Large intestine (tissue), 12 donors: Measurements from ENCODE around the gene AMY1B. TPM values are rescaled to one million over a fixed set of nuclear protein-coding genes. Genes with fewer than 3 reads are reported as not detected.
"Not testable (repeated sequence)": the region's sequence is repeated elsewhere in the genome, so short reads cannot be mapped to it uniquely, and the experiment has no call there.

Experiments used
- DNase-seq, 2 donors: peaks; one replicate each; pipeline versions ENCODE4 v3.0.0 to v3.0.0-alpha.2; 2013
- H3K27ac ChIP-seq: one replicate; pipeline ENCODE4 v1.5.1; 2013; ENCODE audit warnings: low read length
- H3K27me3 ChIP-seq: 2 replicates; pipeline ENCODE4 v1.6.1; 2013; ENCODE audit warnings: low read length; ENCODE audit not compliant: control insufficient read depth, insufficient read depth
- H3K36me3 ChIP-seq: 2 replicates; pipeline ENCODE4 v1.6.1; 2013; ENCODE audit warnings: low read length; ENCODE audit not compliant: control insufficient read depth, insufficient read depth
- H3K4me1 ChIP-seq: one replicate; pipeline ENCODE4 v1.6.1; 2013; ENCODE audit warnings: low read length; ENCODE audit not compliant: control insufficient read depth, insufficient read depth
- H3K4me3 ChIP-seq: one replicate; pipeline ENCODE4 v1.5.1; 2013; ENCODE audit warnings: low read length
- H3K9me3 ChIP-seq: one replicate; pipeline ENCODE4 v1.6.1; 2013; ENCODE audit warnings: mild to moderate bottlenecking, low read depth, low read length, moderate library complexity; ENCODE audit not compliant: control insufficient read depth
- WGBS: methylation state at CpG from one replicate; pipeline ENCODE4 v1.1.5; 2013; ENCODE audit warnings: low lambda C conversion rate; ENCODE audit not compliant: insufficient coverage; 5-methylcytosine and 5-hydroxymethylcytosine counted together
- long read RNA-seq, 11 donors: transcript quantifications; one replicate each; lab custom pipeline, GENCODE V29; 2026
- polyA plus RNA-seq: library from polyadenylated mRNA; unstranded; fragments of 120-200 nt; gene quantifications from one replicate; pipeline ENCODE4 v1.2.1, GENCODE V29; 2013

Gene AMY1B
- not detected for polyA plus RNA-seq
- long read RNA-seq, donor 1: 0 reads
- long read RNA-seq, donor 2: 0 reads
- long read RNA-seq, donor 3: 0 reads
- long read RNA-seq, donor 4: 0 reads
- long read RNA-seq, donor 5: 0 reads
- long read RNA-seq, donor 6: 0 reads
- long read RNA-seq, donor 7: 0 reads
- long read RNA-seq, donor 8: 0 reads
- long read RNA-seq, donor 9: 0 reads
- long read RNA-seq, donor 10: 0 reads
- long read RNA-seq, donor 11: 0 reads

DNA sequence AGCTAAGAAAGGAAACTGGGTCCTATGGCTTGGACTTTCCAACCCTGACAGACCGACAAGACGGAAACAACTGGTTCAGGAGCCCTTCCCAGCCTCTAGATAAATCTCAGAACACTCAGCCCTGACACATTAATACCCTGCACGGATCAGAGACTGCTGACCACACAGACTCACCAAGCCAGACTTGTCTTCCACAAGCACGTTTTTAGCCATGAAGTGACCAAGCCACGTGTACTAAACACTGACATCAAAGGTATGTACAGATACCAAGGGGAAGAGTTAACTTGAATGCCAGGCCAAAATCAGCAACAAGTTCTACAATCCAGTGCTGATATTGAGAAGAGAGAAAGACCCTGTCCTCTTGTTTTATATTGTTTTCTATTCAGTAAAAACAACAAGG lies at the start of gene AMY1B:
TSS of gene AMY1B (minus strand) at position 101 of the 400 bp plus-strand sequence. CDS start 571 bp downstream, outside the sequence.
- H3K27me3 ChIP-seq, H3K36me3 ChIP-seq, H3K9me3 ChIP-seq, DNase-seq, H3K4me3 ChIP-seq, H3K27ac ChIP-seq, H3K4me1 ChIP-seq: not testable (repeated sequence)
- no CpG with 5 or more reads among the region's 5 CpGs for WGBS

GRCh38 chr1:103745040-103745439 lies 49.0 kb upstream of the AMY1B start:
- not testable (repeated sequence) for H3K4me3 ChIP-seq, H3K36me3 ChIP-seq, H3K27me3 ChIP-seq, H3K9me3 ChIP-seq, DNase-seq, H3K27ac ChIP-seq, H3K4me1 ChIP-seq
- no CpG with 5 or more reads among the region's 4 CpGs for WGBS

- not testable (repeated sequence) for H3K4me1 ChIP-seq, H3K4me3 ChIP-seq, H3K36me3 ChIP-seq, H3K27ac ChIP-seq, H3K9me3 ChIP-seq, H3K27me3 ChIP-seq, DNase-seq
- no CpG with 5 or more reads among the region's 4 CpGs for WGBS
These were observed 48.4 kb upstream of the AMY1B start for GRCh38 chr1:103744449-103744848.

- not testable (repeated sequence) for H3K36me3 ChIP-seq, DNase-seq, H3K27ac ChIP-seq, H3K4me1 ChIP-seq, H3K27me3 ChIP-seq, H3K4me3 ChIP-seq, H3K9me3 ChIP-seq
- WGBS: no CpG with 5 or more reads among the region's 3 CpGs
These were observed 42.0 kb upstream of the AMY1B start for GRCh38 chr1:103738031-103738430.

DNA sequence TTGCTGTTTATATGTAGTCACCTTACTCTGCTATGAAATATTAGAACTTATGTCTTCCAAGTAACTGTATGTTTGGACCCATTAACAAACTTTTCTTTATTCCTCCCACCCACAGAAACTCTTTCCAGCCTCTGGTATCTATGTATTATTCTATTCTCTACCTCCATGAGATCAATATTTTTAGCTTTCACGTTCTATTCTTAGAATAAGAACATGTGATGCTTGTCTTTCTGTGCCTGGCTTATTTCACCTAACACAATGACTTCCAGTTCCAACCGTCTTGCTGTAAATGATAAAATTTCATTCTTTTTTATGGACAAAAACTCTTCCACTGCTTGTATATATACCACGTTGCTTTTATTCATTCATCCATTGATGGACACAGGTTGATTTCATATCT lies 39.3 kb upstream of the AMY1B start:
- not testable (repeated sequence) for H3K4me1 ChIP-seq, H3K36me3 ChIP-seq, H3K27ac ChIP-seq, H3K4me3 ChIP-seq, H3K27me3 ChIP-seq, DNase-seq, H3K9me3 ChIP-seq
- WGBS: no CpG with 5 or more reads among the region's 3 CpGs

DNA sequence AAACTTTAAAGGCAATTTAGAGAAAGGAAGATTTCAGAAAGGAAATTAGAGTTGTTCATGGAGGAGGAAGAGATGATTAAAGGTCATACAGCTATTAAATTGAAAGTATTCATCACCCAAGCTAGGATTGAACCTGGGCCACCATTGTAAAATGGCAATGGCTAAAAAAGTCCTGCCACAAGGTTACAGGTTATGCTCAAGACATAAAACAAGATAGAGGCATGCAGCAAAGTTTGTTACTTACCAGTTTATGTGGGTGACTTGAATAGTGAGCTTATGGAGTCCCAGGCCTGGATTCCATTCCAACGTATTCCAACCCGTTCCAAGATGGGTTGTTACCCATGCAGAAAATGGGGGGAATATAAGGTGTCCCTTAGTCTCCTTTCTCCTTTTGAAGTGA lies 25.5 kb upstream of the AMY1B start:
- H3K4me3 ChIP-seq, H3K4me1 ChIP-seq, H3K36me3 ChIP-seq, H3K27ac ChIP-seq, DNase-seq, H3K9me3 ChIP-seq, H3K27me3 ChIP-seq: not testable (repeated sequence)
- WGBS: no CpG with 5 or more reads among the region's 2 CpGs

DNA sequence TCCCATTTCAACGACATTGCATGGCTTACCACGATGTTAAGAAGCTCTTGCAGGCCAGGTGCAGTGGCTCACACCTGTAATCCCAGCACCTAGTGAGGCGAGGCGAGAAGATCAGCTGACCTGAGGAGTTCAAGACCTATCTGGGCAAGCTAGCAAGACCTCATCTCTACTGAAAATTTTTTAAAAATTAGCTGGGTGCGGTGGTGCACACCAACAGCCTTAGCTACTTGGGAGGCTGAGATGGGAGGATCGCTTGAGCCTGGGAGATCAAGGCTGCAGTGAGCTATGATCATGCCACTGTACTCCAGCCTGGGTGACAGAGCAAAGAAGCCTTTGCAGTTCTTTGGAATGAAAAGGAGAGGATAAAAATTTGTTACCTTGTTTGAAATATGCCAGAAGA lies 21.4 kb upstream of the AMY1B start:
- H3K27ac ChIP-seq: not testable (repeated sequence)

GRCh38 chr1:103710381-103710780 lies 14.4 kb upstream of the AMY1B start:
- not testable (repeated sequence) for DNase-seq, H3K9me3 ChIP-seq, H3K27me3 ChIP-seq, H3K27ac ChIP-seq, H3K4me3 ChIP-seq, H3K36me3 ChIP-seq, H3K4me1 ChIP-seq
- no CpG with 5 or more reads among the region's 3 CpGs for WGBS

More for the DNA sequence above, 21.4 kb upstream of the AMY1B start:
- not testable (repeated sequence) for DNase-seq, H3K27me3 ChIP-seq, H3K36me3 ChIP-seq, H3K9me3 ChIP-seq, H3K4me1 ChIP-seq, H3K4me3 ChIP-seq
- WGBS: no CpG with 5 or more reads among the region's 6 CpGs

- H3K4me1 ChIP-seq, DNase-seq, H3K9me3 ChIP-seq, H3K36me3 ChIP-seq, H3K27ac ChIP-seq, H3K27me3 ChIP-seq, H3K4me3 ChIP-seq: not testable (repeated sequence)
- no CpG with 5 or more reads among the region's 3 CpGs for WGBS
These were observed 11.7 kb upstream of the AMY1B start for GRCh38 chr1:103707670-103708069.

- WGBS: no CpG with 5 or more reads among the region's 4 CpGs
- H3K27me3 ChIP-seq, DNase-seq, H3K9me3 ChIP-seq, H3K36me3 ChIP-seq, H3K27ac ChIP-seq, H3K4me1 ChIP-seq, H3K4me3 ChIP-seq: not testable (repeated sequence)
These were observed 5.2 kb upstream of the AMY1B start for GRCh38 chr1:103701256-103701655.

DNA sequence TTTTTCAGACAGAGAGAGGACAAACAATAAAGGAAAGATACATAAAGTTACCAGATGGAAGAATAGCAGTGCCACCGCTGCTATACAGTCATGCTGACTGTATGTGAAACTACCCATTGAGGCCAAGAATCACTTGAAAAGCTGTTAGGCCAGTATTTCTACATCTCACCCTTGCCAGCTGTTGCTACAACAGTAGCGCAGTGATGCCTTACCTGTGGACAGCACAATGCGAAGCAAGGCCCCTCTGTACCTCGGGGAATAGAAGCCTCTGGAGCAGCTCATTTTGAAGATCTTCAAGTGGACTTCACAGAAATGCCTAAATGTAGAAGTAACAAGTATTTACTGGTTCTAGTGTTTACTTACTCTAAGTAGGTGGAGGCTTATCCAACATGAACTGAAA lies 4.7 kb upstream of the AMY1B start:
- not testable (repeated sequence) for H3K27ac ChIP-seq, DNase-seq, H3K27me3 ChIP-seq, H3K9me3 ChIP-seq, H3K4me1 ChIP-seq, H3K4me3 ChIP-seq, H3K36me3 ChIP-seq
- WGBS: no CpG with 5 or more reads among the region's 4 CpGs
